DND-41 (cell line): ENCODE results near the gene RTP1.
"Not testable (repeated sequence)": the region's sequence is repeated elsewhere in the genome, so short reads cannot be mapped to it uniquely, and the experiment has no call there.

Source experiments
- ATAC-seq: fragments of 200-7000 bp; cut with Tn5 transposase; 3 replicates; pipeline ENCODE4 v1.9.1; 2021; ENCODE audit warnings: low read depth; ENCODE audit not compliant: insufficient read depth
- DNase-seq: peaks from one replicate; pipeline ENCODE4 v3.0.0-alpha.2; 2020
- H2AFZ ChIP-seq: 2 replicates; pipeline ENCODE4 v1.6.0; 2012; ENCODE audit warnings: low read depth, low read length
- H3K27ac ChIP-seq: 2 replicates; pipeline ENCODE4 v1.5.1; 2012; ENCODE audit warnings: low read length, inconsistent platforms
- H3K27me3 ChIP-seq: fragments of 200-600 bp; sonication (generic); 2 replicates; pipeline ENCODE4 v1.6.0; 2012; ENCODE audit warnings: low read length, mild to moderate bottlenecking, inconsistent platforms; ENCODE audit not compliant: insufficient read depth, poor library complexity
- H3K36me3 ChIP-seq: 2 replicates; pipeline ENCODE4 v1.5.1; 2012; ENCODE audit warnings: low read length, inconsistent platforms; ENCODE audit not compliant: insufficient read depth
- H3K4me1 ChIP-seq: 2 replicates; pipeline ENCODE4 v1.5.1; 2012; ENCODE audit warnings: mild to moderate bottlenecking, low read length; ENCODE audit not compliant: insufficient read depth
- H3K4me2 ChIP-seq: 2 replicates; pipeline ENCODE4 v1.6.0; 2012; ENCODE audit warnings: mild to moderate bottlenecking, moderate library complexity, low read length, inconsistent platforms; ENCODE audit not compliant: insufficient read depth
- H3K4me3 ChIP-seq, 2 experiments: fragments of 200-600 bp in 1 of 2; shearing (Covaris generic) in 1 of 2; 2 replicates each; pipeline ENCODE4 v1.5.1; 2012 to 2016; ENCODE audit warnings: inconsistent platforms in 2 of 2, low read length in 2 of 2, mild to moderate bottlenecking in 2 of 2, low read depth in 1 of 2, moderate library complexity in 1 of 2
- H3K79me2 ChIP-seq: 2 replicates; pipeline ENCODE4 v1.6.0; 2012; ENCODE audit warnings: low read length, inconsistent platforms; ENCODE audit not compliant: insufficient read depth
- H3K9ac ChIP-seq: 2 replicates; pipeline ENCODE4 v1.6.0; 2012; ENCODE audit warnings: low read depth, mild to moderate bottlenecking, inconsistent platforms, low read length, moderate library complexity
- H3K9me3 ChIP-seq: 2 replicates; pipeline ENCODE4 v1.5.1; 2012; ENCODE audit warnings: low read length, moderate library complexity, mild to moderate bottlenecking, inconsistent platforms; ENCODE audit not compliant: insufficient read depth, severe bottlenecking
- H4K20me1 ChIP-seq: 2 replicates; pipeline ENCODE4 v1.6.0; 2012; ENCODE audit warnings: low read length; ENCODE audit not compliant: insufficient read depth
- EZH2 ChIP-seq: IDR thresholded peaks from 3 replicates; pipeline ENCODE4 v1.6.1; 2012; ENCODE audit warnings: borderline replicate concordance, low read depth, mild to moderate bottlenecking, moderate library complexity, low read length, inconsistent platforms; ENCODE audit not compliant: severe bottlenecking
- TF ChIP-seq, protein P1 (sequence below): IDR thresholded peaks from 2 replicates; pipeline ENCODE4 v1.5.1; 2012; ENCODE audit warnings: borderline replicate concordance, low read length, moderate library complexity, mild to moderate bottlenecking; ENCODE audit not compliant: poor library complexity, severe bottlenecking; ENCODE audit errors: extremely low read depth

The RTP1 gene

DNA sequence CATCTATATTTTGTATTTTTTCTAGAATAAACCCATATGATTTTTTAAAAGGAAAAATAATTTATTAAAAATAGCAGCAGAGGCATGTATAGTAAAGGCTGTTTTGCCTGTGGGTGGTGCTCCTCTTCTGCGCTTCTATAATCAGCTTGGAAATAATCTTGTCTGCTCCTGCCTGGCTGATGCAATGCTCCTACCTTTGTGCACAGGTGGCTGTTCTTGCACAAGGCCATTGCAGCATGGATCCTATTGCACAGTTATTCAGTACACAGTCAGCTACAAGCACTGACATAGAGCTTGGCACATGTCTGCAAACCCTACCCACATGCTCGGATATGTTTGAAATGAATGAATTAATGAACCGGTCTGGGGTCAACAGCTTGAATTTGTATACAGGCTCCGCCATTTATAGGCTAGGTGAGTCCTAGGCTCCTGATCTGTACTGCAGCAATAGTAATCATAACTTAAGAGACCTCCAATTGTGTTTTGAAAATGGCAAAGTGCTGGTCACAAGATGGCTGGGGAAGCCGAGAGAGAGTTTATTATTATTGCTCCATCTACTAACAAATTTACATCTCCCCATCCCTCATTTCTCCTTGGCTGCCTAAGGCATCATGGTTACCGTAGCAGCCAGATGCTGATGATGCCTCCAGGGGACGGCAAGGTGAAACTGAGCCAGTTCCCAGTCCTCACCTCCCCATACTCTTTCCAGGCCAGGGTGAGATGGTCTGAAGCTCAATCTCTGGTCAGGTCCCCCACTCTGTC is 532 bp upstream of the RTP1 start:
- Histone ChIP-seq H3K27ac (no peak overlapping the region), H3K4me3 (no peak overlapping the region), H3K9ac (no peak overlapping the region), H3K4me2 (no peak overlapping the region), H3K79me2 (no peaks in the 10 kb centered on the region), H2AFZ (no peak overlapping the region), H3K27me3 (no peaks in the 10 kb centered on the region), H3K4me1 (no peaks in the 10 kb centered on the region), H3K36me3 (no peaks in the 10 kb centered on the region), H3K9me3 (no peaks in the 10 kb centered on the region), H4K20me1 (no peaks in the 10 kb centered on the region)
- ATAC-seq = no peak
- DNase-seq = no peak
- no peak for TF ChIP-seq EZH2
- TF ChIP-seq, protein P1, sequence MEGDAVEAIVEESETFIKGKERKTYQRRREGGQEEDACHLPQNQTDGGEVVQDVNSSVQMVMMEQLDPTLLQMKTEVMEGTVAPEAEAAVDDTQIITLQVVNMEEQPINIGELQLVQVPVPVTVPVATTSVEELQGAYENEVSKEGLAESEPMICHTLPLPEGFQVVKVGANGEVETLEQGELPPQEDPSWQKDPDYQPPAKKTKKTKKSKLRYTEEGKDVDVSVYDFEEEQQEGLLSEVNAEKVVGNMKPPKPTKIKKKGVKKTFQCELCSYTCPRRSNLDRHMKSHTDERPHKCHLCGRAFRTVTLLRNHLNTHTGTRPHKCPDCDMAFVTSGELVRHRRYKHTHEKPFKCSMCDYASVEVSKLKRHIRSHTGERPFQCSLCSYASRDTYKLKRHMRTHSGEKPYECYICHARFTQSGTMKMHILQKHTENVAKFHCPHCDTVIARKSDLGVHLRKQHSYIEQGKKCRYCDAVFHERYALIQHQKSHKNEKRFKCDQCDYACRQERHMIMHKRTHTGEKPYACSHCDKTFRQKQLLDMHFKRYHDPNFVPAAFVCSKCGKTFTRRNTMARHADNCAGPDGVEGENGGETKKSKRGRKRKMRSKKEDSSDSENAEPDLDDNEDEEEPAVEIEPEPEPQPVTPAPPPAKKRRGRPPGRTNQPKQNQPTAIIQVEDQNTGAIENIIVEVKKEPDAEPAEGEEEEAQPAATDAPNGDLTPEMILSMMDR = no peak

DNA sequence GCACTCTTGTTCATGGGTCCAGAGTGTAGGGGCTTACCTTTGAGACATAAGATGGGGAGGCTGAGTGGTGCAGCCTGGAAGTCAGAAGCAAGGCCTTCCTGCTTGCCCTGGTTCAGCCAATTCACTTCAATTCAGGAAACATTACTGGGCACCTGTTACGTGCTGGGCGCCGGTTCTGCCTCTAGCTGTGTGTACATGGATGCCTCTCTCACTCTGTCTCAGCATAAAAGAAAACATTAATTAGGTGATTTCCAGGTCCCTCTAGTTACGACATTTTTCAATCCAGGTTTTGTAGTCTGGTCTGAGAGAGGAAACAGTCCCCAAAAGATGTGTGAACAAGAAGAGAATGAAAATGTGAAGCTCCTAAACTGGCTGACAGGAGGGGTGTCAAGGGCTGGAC is 1.2 kb downstream of the RTP1 start:
- Histone ChIP-seq H3K79me2 (no peaks in the 10 kb centered on the region), H3K27ac (no peak overlapping the region), H3K4me3 (no peak overlapping the region), H3K36me3 (no peaks in the 10 kb centered on the region), H4K20me1 (no peaks in the 10 kb centered on the region), H3K9ac (no peak overlapping the region), H3K27me3 (no peaks in the 10 kb centered on the region), H3K4me2 (no peak overlapping the region), H3K4me1 (no peaks in the 10 kb centered on the region), H3K9me3 (no peaks in the 10 kb centered on the region), H2AFZ (no peak overlapping the region)
- ATAC-seq (no peak), DNase-seq (no peak)
- no peak for TF ChIP-seq EZH2
- TF ChIP-seq, protein P1 = no peak

DNA sequence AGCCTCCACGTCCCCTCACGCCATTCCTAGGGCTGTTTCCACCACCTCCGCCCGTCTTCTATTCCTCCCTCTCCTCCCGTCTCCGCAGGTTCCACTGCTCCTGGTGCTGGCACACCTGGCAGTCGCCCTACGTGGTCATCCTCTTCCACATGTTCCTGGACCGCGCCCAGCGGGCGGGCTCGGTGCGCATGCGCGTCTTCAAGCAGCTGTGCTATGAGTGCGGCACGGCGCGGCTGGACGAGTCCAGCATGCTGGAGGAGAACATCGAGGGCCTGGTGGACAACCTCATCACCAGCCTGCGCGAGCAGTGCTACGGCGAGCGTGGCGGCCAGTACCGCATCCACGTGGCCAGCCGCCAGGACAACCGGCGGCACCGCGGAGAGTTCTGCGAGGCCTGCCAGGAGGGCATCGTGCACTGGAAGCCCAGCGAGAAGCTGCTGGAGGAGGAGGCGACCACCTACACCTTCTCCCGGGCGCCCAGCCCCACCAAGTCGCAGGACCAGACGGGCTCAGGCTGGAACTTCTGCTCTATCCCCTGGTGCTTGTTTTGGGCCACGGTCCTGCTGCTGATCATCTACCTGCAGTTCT is 2.3 kb downstream of the RTP1 start:
- H4K20me1 ChIP-seq, H3K4me2 ChIP-seq, H2AFZ ChIP-seq, H3K4me1 ChIP-seq, H3K79me2 ChIP-seq, H3K36me3 ChIP-seq, H3K27me3 ChIP-seq, H3K4me3 ChIP-seq, H3K9ac ChIP-seq, H3K9me3 ChIP-seq, ATAC-seq, DNase-seq, H3K27ac ChIP-seq: not testable (repeated sequence)

DNA sequence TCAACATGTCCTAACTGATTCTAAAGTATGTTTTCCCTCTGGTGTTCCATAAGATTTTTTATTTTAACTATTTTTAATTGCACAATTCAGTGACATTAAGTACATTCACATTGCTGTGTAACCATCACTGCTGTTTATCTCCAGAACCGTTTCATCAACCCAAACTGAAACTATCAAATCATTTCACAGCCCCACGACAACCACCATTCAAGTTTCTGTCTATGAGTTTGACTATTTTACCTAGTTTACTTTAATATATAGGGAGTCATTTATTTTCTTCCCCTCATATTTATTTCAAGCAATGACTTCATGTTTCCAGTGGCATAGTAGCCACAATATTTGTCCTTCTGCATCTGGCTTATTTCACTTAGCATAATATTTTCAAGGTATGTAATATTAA is 8.4 kb downstream of the RTP1 start:
- Histone ChIP-seq H4K20me1 (no peaks in the 10 kb centered on the region), H3K27ac (no peak overlapping the region), H3K4me1 (no peaks in the 10 kb centered on the region), H3K79me2 (no peaks in the 10 kb centered on the region), H3K9me3 (no peaks in the 10 kb centered on the region), H3K27me3 (peaks cover 7% of the 10 kb centered on the region), H3K4me2 (no peak overlapping the region), H3K36me3 (no peaks in the 10 kb centered on the region), H2AFZ (no peak overlapping the region), H3K9ac (no peak overlapping the region), H3K4me3 (no peak overlapping the region)
- DNase-seq (no peak), ATAC-seq (no peak)
- TF ChIP-seq EZH2 = no peak
- TF ChIP-seq, protein P1 = no peak
